T-cell (primary cell): ENCODE results near the gene TALDO1. TPM values are rescaled to one million over a fixed set of nuclear protein-coding genes. Genes with fewer than 3 reads are reported as not detected.

Source experiments
- ATAC-seq, 4 experiments: fragments of 200-7000 bp in 3 of 4; fragments of 150-1000 bp in 1 of 4; cut with Tn5 transposase; replicated peaks in 1 of 4; 1 replicate in 3 of 4; 2 replicates in 1 of 4; pipeline ENCODE4 v1.10.0; 2021; ENCODE audit warnings: moderate library complexity in 3 of 4, mild to moderate bottlenecking in 2 of 4, moderate number of reproducible peaks in 1 of 4
- CTCF ChIA-PET, 2 donors: fragments of 300-600 bp; sonication (Branson Sonifier 250); formaldehyde crosslinking; loops; one replicate each; lab custom pipeline; 2022; ENCODE audit warnings: antibody characterized with exemption in 2 of 2; lab: Charles Lee
- POLR2A ChIA-PET, 2 donors: fragments of 300-600 bp; sonication (Branson Sonifier 250); formaldehyde crosslinking; loops; one replicate each; lab custom pipeline; 2022; ENCODE audit warnings: antibody characterized with exemption in 2 of 2; lab: Charles Lee
- DNase-seq, 35 experiments: peaks; one replicate each; pipeline versions ENCODE4 v3.0.0 to v3.0.0-alpha.2; 2013 to 2023
- H3K27ac ChIP-seq: one replicate; pipeline ENCODE4 v1.5.1; 2013; ENCODE audit warnings: low read length
- H3K27me3 ChIP-seq, 2 experiments: replicated peaks in 1 of 2; 1 replicate in 1 of 2; 2 replicates in 1 of 2; pipeline versions ENCODE4 v1.6.1 to v1.7.0; 2013; ENCODE audit warnings: low read length in 1 of 2, mixed read lengths in 1 of 2; ENCODE audit not compliant: control insufficient read depth in 2 of 2, insufficient read depth in 2 of 2; ENCODE audit errors: extremely low read depth in 1 of 2
- H3K36me3 ChIP-seq, 2 donors: 1 replicate in 1 of 2; 2 replicates in 1 of 2; pipeline versions ENCODE4 v1.6.1 to v1.7.0; 2013; ENCODE audit warnings: low read length in 1 of 2; ENCODE audit not compliant: control insufficient read depth in 2 of 2, insufficient read depth in 1 of 2; ENCODE audit errors: extremely low read depth in 1 of 2
- H3K4me1 ChIP-seq, 2 experiments: 1 replicate in 1 of 2; 2 replicates in 1 of 2; pipeline versions ENCODE4 v1.6.1 to v1.7.0; 2013; ENCODE audit warnings: low read length in 2 of 2, mixed read lengths in 1 of 2; ENCODE audit not compliant: insufficient read depth in 2 of 2, control insufficient read depth in 1 of 2; ENCODE audit errors: extremely low read depth in 1 of 2
- H3K4me3 ChIP-seq, 2 donors: 1 replicate in 1 of 2; 2 replicates in 1 of 2; pipeline versions ENCODE4 v1.5.1 to v1.7.0; 2013; ENCODE audit warnings: mild to moderate bottlenecking in 2 of 2, low read length in 1 of 2, moderate library complexity in 1 of 2; ENCODE audit not compliant: control insufficient read depth in 1 of 2; ENCODE audit errors: extremely low read depth in 1 of 2
- H3K9me3 ChIP-seq: 2 replicates; pipeline ENCODE4 v1.7.0; 2013
- H3K27ac Mint-ChIP-seq, 2 donors: one replicate each; pipeline ENCODE4 v1.8.0; 2020 to 2021; ENCODE audit warnings: mild to moderate bottlenecking in 2 of 2, mixed read lengths in 2 of 2
- H3K27me3 Mint-ChIP-seq, 2 donors: one replicate each; pipeline ENCODE4 v1.8.0; 2021 to 2022; ENCODE audit warnings: mixed read lengths in 2 of 2
- H3K36me3 Mint-ChIP-seq: one replicate; pipeline ENCODE4 v1.8.0; 2021; ENCODE audit warnings: mixed read lengths
- H3K4me1 Mint-ChIP-seq, 3 donors: one replicate each; pipeline ENCODE4 v1.8.0; 2020 to 2022; ENCODE audit warnings: mixed read lengths in 3 of 3, mild to moderate bottlenecking in 1 of 3
- H3K4me3 Mint-ChIP-seq, 3 donors: one replicate each; pipeline ENCODE4 v1.8.0; 2020 to 2022; ENCODE audit warnings: mild to moderate bottlenecking in 3 of 3, mixed read lengths in 3 of 3, moderate library complexity in 3 of 3
- H3K9me3 Mint-ChIP-seq, 3 donors: one replicate each; pipeline ENCODE4 v1.8.0; 2020 to 2022; ENCODE audit warnings: mixed read lengths in 3 of 3
- WGBS: methylation state at CpG from one replicate; pipeline ENCODE4 v1.1.5; 2013; ENCODE audit warnings: missing lambda C conversion rate; ENCODE audit not compliant: insufficient coverage; 5-methylcytosine and 5-hydroxymethylcytosine counted together
- total RNA-seq, 35 experiments: library from RNA in 6 of 35; stranded (reverse) in 6 of 35; fragments of 120-200 nt in 1 of 35; gene quantifications; one replicate each; pipeline versions ENCODE4 v1.2.1 to v1.2.4 and lab custom pipeline; 2013 to 2026

The TALDO1 gene
- total RNA-seq, 5 donors from 2014 or later (not counting 1 experiment from before 2014, with no cell fraction given): 60.5 to 106 (median 102) TPM

GRCh38 chr11:705646-706438 lies 41.4 kb upstream of the TALDO1 start, which contains the start of gene EPS8L2:
TSS of gene EPS8L2 (plus strand) at chr11:706231. CDS start at chr11:709408, 3,177 bp downstream.
- Mint-ChIP-seq H3K27me3 (peaks cover 12 to 20% of the 10 kb centered on the region in 2 donors), H3K27ac (no peak within 1 kb of the TSS), H3K4me1 (peaks cover 0 to 9% (median 4%) of the 10 kb centered on the region in 3 donors), H3K9me3 (no peaks in the 10 kb centered on the region), H3K4me3 (peak within 1 kb of the TSS in 2 of 3 donors; percentile 44 to 61), H3K36me3 (peaks cover 1% of the 10 kb centered on the region)
- Histone ChIP-seq H3K4me1 (peaks cover 0 to 30% of the 10 kb centered on the region in 2 experiments), H3K4me3 (peak within 1 kb of the TSS in 1 of 2 donors; percentile 15), H3K9me3 (no peaks in the 10 kb centered on the region), H3K27me3 (peaks cover 2 to 51% of the 10 kb centered on the region in 2 experiments), H3K36me3 (peaks cover 4 to 11% of the 10 kb centered on the region in 2 donors), H3K27ac (no peak within 1 kb of the TSS)
- WGBS: 7% methylated on average over 82 of the region's 90 CpGs
- POLR2A ChIA-PET: interaction anchor here in 1 of 2 donors (0.6 kb wide), 1 partner anchor 9 kb away, joined by 3 read pairs; no protein-coding TSS in a partner anchor
- CTCF ChIA-PET: no interaction called here
- ATAC-seq (peak; percentile 45 to 58 (median 51)), DNase-seq (no peak)

- Mint-ChIP-seq H3K27me3 (peaks cover 12 to 25% of the 10 kb centered on the region in 2 donors), H3K4me1 (peaks cover 0 to 10% (median 4%) of the 10 kb centered on the region in 3 donors), H3K9me3 (no peaks in the 10 kb centered on the region), H3K27ac (no peak overlapping the region), H3K4me3 (peak overlapping the region in 1 of 3 donors; percentile 61), H3K36me3 (no peaks in the 10 kb centered on the region)
- Histone ChIP-seq H3K9me3 (no peaks in the 10 kb centered on the region), H3K4me1 (peaks cover 0 to 32% of the 10 kb centered on the region in 2 experiments), H3K27ac (no peak overlapping the region), H3K36me3 (peaks cover 4 to 8% of the 10 kb centered on the region in 2 donors), H3K27me3 (peaks cover 2 to 55% of the 10 kb centered on the region in 2 experiments), H3K4me3 (peak overlapping the region in 1 of 2 donors; percentile 15)
- CTCF ChIA-PET: no interaction called here
- POLR2A ChIA-PET: no interaction called here
- ATAC-seq (peak in 1 of 4 experiments; percentile 15), DNase-seq (no peak)
- 17% methylated on average over 19 of the region's 22 CpGs for WGBS
Measured at GRCh38 chr11:706439-706956, 40.8 kb upstream of the TALDO1 start.

GRCh38 chr11:706957-707816 lies 40.1 kb upstream of the TALDO1 start:
- no peak overlapping the region for H3K27ac Mint-ChIP-seq
- Histone ChIP-seq H3K9me3 (no peaks in the 10 kb centered on the region), H3K4me3 (peak overlapping the region in 1 of 2 donors; percentile 15), H3K4me1 (peaks cover 0 to 32% of the 10 kb centered on the region in 2 experiments), H3K27ac (no peak overlapping the region), H3K27me3 (peaks cover 2 to 58% of the 10 kb centered on the region in 2 experiments), H3K36me3 (peaks cover 0 to 4% of the 10 kb centered on the region in 2 donors)
- peaks cover 12 to 25% of the 10 kb centered on the region in 2 donors for H3K27me3 Mint-ChIP-seq
- no peaks in the 10 kb centered on the region for H3K36me3 Mint-ChIP-seq
- ATAC-seq (no peak), DNase-seq (no peak)
- no peaks in the 10 kb centered on the region for H3K9me3 Mint-ChIP-seq
- CTCF ChIA-PET: no interaction called here
- H3K4me1 Mint-ChIP-seq: peaks cover 0 to 10% (median 4%) of the 10 kb centered on the region in 3 donors
- peak overlapping the region in 1 of 3 donors; percentile 61 for H3K4me3 Mint-ChIP-seq
- 59% methylated on average over 19 of the region's 30 CpGs for WGBS
- POLR2A ChIA-PET: no interaction called here

GRCh38 chr11:707817-708420 lies 39.3 kb upstream of the TALDO1 start:
- ATAC-seq (no peak), DNase-seq (no peak)
- Mint-ChIP-seq H3K4me1 (peaks cover 0 to 10% (median 4%) of the 10 kb centered on the region in 3 donors), H3K27ac (no peak overlapping the region), H3K4me3 (peak overlapping the region in 1 of 3 donors; percentile 61), H3K27me3 (peaks cover 12 to 25% of the 10 kb centered on the region in 2 donors), H3K36me3 (no peaks in the 10 kb centered on the region), H3K9me3 (no peaks in the 10 kb centered on the region)
- H3K36me3 ChIP-seq: no peaks in the 10 kb centered on the region
- H3K4me1 ChIP-seq: peaks cover 0 to 27% of the 10 kb centered on the region in 2 experiments
- no peaks in the 10 kb centered on the region for H3K9me3 ChIP-seq
- CTCF ChIA-PET: no interaction called here
- H3K4me3 ChIP-seq: no peak overlapping the region
- peaks cover 2 to 65% of the 10 kb centered on the region in 2 experiments for H3K27me3 ChIP-seq
- POLR2A ChIA-PET: no interaction called here
- WGBS: 97% methylated on average over 13 of the region's 16 CpGs
- no peak overlapping the region for H3K27ac ChIP-seq

GRCh38 chr11:708511-708910 lies 38.8 kb upstream of the TALDO1 start:
- H3K27ac ChIP-seq: no peak overlapping the region
- no peak for ATAC-seq
- H3K27me3 ChIP-seq: peaks cover 2 to 67% of the 10 kb centered on the region in 2 experiments
- no peaks in the 10 kb centered on the region for H3K9me3 Mint-ChIP-seq
- H3K27ac Mint-ChIP-seq: no peak overlapping the region
- no peaks in the 10 kb centered on the region for H3K36me3 ChIP-seq
- CTCF ChIA-PET: no interaction called here
- H3K4me3 Mint-ChIP-seq: no peak overlapping the region
- no peak overlapping the region for H3K4me3 ChIP-seq
- no peaks in the 10 kb centered on the region for H3K9me3 ChIP-seq
- WGBS: 82% methylated on average over 3 of the region's 7 CpGs
- peaks cover 12 to 25% of the 10 kb centered on the region in 2 donors for H3K27me3 Mint-ChIP-seq
- no peak for DNase-seq
- H3K36me3 Mint-ChIP-seq: no peaks in the 10 kb centered on the region
- peaks cover 0 to 25% of the 10 kb centered on the region in 2 experiments for H3K4me1 ChIP-seq
- H3K4me1 Mint-ChIP-seq: peaks cover 0 to 10% (median 4%) of the 10 kb centered on the region in 3 donors
- POLR2A ChIA-PET: no interaction called here
